T1000 (cell line): ENCODE results near the gene TLE4.
A peak's percentile ranks its signal among the peaks of the same experiment; 100 is the strongest.

Source experiments
- DNase-seq: peaks from one replicate; lab custom pipeline; 2025; ENCODE audit warnings: mixed read lengths; lab: John Stamatoyannopoulos, UW

The TLE4 gene

GRCh38 chr9:79691496-79691895 lies 119.7 kb downstream of the TLE4 start:
- DNase-seq = no peak

GRCh38 chr9:79692857-79693571 lies 121.2 kb downstream of the TLE4 start:
- no peak for DNase-seq

GRCh38 chr9:79693750-79694149 lies 122.0 kb downstream of the TLE4 start:
- no peak for DNase-seq

GRCh38 chr9:79694208-79694607 lies 122.4 kb downstream of the TLE4 start:
- DNase-seq = no peak

GRCh38 chr9:79694676-79695400 lies 123.1 kb downstream of the TLE4 start:
- DNase-seq = peak; percentile 39

GRCh38 chr9:79695531-79696175 lies 123.9 kb downstream of the TLE4 start:
- no peak for DNase-seq

- DNase-seq = no peak
Observed at GRCh38 chr9:79698967-79699366, 127.2 kb downstream of the TLE4 start.

GRCh38 chr9:79699479-79699878 lies 127.7 kb downstream of the TLE4 start:
- no peak for DNase-seq

- DNase-seq = no peak
Observed at GRCh38 chr9:79700607-79701360, 129.0 kb downstream of the TLE4 start.

GRCh38 chr9:79701651-79702050 lies 129.9 kb downstream of the TLE4 start:
- no peak for DNase-seq

GRCh38 chr9:79705704-79706103 lies 133.9 kb downstream of the TLE4 start:
- DNase-seq = no peak

- no peak for DNase-seq
Observed at GRCh38 chr9:79706512-79706911, 134.7 kb downstream of the TLE4 start.

GRCh38 chr9:79707589-79707988 lies 135.8 kb downstream of the TLE4 start:
- DNase-seq = no peak

GRCh38 chr9:79708541-79708940 lies 136.8 kb downstream of the TLE4 start:
- DNase-seq = no peak

- DNase-seq = no peak
Observed at GRCh38 chr9:79709743-79710674, 138.2 kb downstream of the TLE4 start.

- DNase-seq = no peak
Observed at GRCh38 chr9:79711874-79712273, 140.1 kb downstream of the TLE4 start.

- no peak for DNase-seq
Observed at GRCh38 chr9:79719021-79719420, 147.3 kb downstream of the TLE4 start.

GRCh38 chr9:79719989-79720388 lies 148.2 kb downstream of the TLE4 start:
- DNase-seq = no peak

GRCh38 chr9:79731171-79731890 lies 159.6 kb downstream of the TLE4 start:
- no peak for DNase-seq

- no peak for DNase-seq
Observed at GRCh38 chr9:79735023-79735779, 163.4 kb downstream of the TLE4 start.
